Tibial nerve (tissue), 3 donors: ENCODE measurements around the gene KRT73.

ENCODE experiments used
- POLR2A ChIP-seq, 2 donors: fragments of 450-650 bp; IDR thresholded peaks; one replicate each; pipeline ENCODE4 v1.6.1; 2017; ENCODE audit warnings: antibody characterized with exemption in 2 of 2, mild to moderate bottlenecking in 2 of 2, moderate library complexity in 2 of 2
- TF ChIP-seq, protein P1 (sequence below), 5 experiments: fragments of 200-600 bp in 3 of 5; fragments of 450-650 bp in 2 of 5; sonication (generic) in 3 of 5; IDR thresholded peaks; one replicate each; pipeline ENCODE4 v1.5.1; 2016 to 2019; ENCODE audit warnings: antibody characterized with exemption in 5 of 5, mild to moderate bottlenecking in 3 of 5, moderate library complexity in 2 of 5

DNA sequence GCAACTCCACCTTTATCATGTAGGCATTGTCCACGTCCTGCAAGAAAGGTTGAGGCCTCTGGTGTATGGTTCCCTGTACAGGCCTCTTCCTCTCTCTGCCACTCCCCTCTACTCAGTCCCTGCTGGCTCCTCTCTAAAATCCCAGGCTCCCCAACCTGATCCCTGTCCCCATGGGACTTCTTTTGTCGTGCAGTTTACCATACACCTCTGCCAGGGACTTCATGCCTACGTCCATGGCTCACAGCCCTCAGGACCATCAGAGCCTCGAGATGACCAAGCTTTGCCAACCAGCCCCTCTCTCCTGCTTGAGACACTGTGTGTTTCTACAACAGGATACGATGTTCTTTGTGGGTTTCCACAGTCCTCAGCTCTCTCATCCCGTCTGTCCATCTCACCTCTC, 30.7 kb upstream of the KRT73 start:
- TF ChIP-seq POLR2A (IDR thresholded peaks at IDR 0.05): no peak
- TF ChIP-seq, protein P1, sequence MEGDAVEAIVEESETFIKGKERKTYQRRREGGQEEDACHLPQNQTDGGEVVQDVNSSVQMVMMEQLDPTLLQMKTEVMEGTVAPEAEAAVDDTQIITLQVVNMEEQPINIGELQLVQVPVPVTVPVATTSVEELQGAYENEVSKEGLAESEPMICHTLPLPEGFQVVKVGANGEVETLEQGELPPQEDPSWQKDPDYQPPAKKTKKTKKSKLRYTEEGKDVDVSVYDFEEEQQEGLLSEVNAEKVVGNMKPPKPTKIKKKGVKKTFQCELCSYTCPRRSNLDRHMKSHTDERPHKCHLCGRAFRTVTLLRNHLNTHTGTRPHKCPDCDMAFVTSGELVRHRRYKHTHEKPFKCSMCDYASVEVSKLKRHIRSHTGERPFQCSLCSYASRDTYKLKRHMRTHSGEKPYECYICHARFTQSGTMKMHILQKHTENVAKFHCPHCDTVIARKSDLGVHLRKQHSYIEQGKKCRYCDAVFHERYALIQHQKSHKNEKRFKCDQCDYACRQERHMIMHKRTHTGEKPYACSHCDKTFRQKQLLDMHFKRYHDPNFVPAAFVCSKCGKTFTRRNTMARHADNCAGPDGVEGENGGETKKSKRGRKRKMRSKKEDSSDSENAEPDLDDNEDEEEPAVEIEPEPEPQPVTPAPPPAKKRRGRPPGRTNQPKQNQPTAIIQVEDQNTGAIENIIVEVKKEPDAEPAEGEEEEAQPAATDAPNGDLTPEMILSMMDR (IDR thresholded peaks at IDR 0.05): no peak
